Right renal pelvis (tissue), 4 donors: Measurements from ENCODE around the gene DDX59. TPM values are rescaled to one million over a fixed set of nuclear protein-coding genes. Genes with fewer than 3 reads are reported as not detected.

Experiments
- DNase-seq, 4 donors: peaks; one replicate each; pipeline ENCODE4 v3.0.0-alpha.2; 2013; ENCODE audit warnings: low read depth in 4 of 4, low spot score in 3 of 4, missing footprints in 1 of 4
- polyA plus RNA-seq, 4 donors: library from polyadenylated mRNA; unstranded; fragments of 120-200 nt; gene quantifications; one replicate each; pipeline ENCODE4 v1.2.1, GENCODE V29; 2013; ENCODE audit not compliant: insufficient read length in 4 of 4

DDX59 gene
- polyA plus RNA-seq, 4 donors = 22.3 to 34.8 (median 31.4) TPM

DNA sequence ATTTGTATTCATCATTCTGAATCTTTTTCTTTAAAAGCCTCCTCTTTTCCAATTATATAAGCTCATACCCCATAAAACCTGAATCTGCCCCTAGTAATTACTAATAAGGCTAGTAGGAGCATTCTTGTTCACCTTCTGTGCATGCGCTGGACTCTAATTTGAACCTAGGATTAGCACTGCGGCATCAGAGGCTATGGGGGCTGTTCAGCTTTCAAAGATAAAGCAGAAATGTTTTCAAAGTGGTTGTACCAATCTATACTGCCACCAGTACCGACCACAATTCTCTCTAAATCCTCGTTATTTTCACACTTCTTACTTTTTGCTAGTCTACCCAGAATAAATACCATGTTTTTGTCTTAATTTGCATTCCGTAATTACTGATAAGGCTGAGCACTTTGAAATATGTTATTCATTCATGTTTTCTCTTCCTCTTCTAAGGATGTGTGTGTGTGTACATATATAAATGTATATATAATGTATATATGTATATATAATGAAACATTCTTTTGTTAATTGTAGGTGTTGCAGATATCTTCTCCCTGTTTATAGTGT, 1.6 kb upstream of the DDX59 start:
- no peak for DNase-seq

DNA sequence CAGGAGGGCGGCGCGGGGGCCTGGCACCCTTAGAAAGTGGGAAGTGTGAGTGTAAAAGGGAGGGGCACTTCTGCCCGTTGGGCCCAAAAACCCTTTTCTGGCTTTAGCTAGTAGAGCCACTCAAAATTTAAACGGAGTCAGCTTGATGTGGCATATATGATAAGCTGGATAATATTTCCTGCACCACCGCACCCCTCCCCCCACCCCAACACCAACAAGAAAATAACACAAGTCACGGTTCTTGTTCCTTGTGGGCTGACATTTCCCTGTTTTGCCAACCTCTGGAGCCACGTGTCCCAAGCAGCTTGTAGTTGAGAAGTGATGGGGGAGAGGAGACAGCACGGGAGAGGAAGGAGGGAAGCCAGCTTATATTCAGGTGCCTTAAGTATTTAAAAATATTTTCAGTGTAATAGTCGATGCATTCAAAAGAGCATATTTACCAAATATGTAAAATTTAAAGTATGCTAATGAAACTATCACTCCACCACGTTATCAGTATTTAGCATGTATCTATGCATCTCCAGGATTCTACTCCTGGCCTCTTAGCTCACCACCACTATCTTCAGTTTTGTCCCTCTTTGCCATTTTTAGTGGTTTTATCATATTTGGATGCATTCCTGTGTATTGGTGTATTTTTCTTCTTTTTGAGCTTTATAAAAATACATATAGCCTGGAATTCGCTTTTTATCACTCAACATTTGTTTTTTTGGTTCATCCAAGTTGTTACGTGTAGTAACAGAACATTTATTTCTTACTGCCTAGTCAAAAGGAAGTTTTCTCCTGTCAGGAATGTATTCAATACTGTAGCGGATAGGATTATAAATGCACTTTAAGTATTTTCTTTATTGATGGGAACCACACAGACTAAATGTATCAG, 773 bp upstream of the DDX59 start:
- peak in 1 of 4 donors; percentile 38 for DNase-seq

DNA sequence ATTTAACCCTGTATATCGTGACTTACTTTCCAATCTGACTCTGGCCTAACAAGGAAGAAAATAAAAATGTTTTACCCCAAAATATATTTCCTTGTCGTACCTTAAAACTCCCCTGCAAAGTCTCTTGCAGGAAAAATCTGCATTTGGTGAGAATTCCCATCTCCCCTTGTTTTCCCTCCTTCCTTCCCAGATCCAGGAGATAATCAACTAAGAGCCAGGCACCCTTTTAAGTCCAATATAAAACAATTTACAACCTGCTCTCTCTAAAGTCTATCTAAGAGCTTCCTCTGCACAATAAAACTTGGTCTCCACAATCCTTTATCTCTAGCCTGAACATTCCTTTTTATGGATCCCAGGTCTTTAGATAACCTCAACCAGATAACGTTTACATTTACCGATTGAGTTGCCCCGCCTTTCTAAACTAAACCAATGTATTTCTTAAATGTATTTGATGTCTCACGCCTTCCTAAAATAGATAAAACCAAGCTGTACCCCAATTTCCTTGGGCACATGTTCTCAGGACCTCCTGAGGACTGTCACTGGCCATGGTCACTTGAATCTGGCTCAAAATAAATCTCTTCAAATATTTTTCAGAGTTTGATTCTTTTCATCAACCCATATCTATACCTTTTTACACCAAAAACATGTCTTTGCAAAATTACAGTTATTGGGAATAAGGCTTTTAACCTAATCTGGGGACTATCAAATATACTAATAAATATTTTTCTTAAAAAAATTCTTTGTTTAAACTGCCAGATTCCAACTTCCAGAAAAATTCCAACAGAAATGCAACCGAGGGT, 993 bp downstream of the DDX59 start:
- DNase-seq = no peak

DNA sequence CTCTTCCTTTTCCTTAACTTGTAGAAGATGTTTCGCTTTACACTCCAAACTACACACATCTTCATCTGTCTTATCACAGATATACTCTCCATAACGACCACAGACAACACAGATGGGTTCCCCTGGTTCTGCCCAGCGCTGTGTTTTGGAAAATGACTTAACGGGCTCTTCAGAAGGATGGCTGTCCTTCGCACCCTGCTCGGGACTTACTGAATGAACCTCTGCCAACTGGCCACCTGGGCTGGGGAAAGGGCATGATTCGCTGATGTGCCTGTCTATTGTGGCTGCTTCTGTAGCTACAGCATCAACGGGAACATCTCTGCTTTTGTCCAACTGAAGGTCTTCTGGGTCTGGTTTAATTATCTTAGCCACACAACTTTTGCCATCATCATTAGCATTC, 3.4 kb downstream of the DDX59 start:
- no peak for DNase-seq

DNA sequence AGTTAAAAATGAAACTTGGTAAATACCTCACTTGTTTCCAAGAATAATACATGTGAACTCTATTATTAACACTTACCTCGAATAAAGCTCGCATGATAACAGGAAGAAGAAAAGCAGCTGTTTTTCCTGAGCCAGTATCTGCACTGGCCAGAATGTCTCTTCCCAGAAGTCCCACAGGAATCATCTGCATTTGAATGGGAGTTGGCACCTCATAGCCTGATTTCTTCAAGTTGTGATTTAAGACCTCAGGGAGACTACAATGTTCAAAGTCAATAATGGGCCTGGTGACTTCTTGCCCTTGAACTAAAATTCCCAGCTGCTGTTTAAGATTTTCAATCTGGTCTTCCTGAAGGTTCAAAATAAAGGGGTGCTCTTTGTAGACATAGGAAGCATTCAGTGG, 3.8 kb downstream of the DDX59 start:
- peak in 2 of 4 donors; percentile 16 to 34 for DNase-seq

DNA sequence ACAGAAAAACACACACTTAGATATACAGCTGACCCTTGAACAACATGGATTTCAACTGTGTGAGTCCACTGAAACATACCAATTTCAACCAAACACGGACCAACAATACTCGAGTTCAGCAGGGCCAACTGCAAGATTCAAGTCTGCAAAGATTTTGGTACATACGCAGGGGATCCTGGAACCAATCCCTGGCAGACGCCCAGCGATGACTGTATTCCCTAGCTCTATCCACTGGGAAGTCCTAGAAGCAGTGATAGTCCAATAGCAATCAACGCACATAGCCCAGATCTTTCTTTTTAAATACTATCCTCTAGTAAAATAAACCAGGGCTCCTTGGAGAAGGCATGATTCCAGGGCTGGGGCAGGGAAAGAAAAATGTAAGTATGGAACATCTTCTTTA, 9.0 kb downstream of the DDX59 start:
- no peak for DNase-seq

DNA sequence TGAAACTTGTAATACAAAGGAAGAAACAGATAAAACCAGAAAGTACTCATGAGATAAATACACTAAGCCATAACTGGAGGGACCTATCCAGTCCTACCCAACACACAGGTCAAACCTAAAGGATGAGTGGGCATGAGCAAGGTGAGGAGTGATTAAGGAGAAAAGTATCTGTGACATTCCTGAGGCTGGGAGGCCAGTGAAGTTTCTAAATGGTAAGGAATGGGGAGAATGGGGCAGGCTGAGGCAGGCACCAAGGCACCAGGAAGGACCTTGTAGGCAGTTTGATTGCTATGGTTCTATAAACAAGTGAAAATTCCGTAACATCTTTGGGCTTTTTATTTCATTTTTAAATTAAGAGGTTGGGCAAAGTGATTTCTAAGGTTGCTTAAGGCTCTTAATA, 10.4 kb downstream of the DDX59 start:
- no peak for DNase-seq

DNA sequence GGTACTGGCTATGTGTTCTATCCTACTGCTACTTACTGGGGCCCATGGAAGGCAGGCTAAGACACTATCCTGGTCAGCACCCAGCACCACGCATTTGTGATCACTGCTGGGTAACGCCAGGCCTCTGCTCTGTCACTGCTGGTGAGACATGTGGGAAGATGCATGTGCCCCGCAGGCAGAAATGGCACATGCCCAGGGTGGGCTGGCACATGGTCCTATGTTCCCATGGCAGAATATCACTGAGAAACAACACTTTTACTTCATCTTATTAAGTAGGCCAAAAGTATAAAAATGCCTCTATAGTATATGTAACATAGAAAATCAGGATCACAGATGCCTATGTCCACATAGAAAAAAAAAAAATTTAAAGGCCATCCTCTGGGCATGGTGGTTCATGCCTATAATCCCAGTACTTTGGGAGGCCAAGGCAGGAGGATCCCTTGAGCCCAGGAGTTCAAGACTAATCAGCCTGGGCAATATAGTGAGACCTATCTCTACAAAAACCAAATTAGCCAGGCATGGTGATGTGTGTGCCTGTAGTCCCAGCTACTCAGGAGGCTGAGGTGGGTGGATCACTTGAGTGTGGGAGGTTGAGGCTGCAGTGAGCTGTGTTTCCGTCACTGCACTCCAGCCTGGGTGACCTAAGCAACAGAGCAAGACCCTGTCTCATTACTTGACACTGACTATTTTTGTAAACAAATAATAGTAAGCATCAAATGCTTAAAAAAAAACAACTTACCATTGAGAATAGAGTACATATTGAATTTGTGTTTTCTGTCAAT, 11.5 kb downstream of the DDX59 start:
- no peak for DNase-seq

DNA sequence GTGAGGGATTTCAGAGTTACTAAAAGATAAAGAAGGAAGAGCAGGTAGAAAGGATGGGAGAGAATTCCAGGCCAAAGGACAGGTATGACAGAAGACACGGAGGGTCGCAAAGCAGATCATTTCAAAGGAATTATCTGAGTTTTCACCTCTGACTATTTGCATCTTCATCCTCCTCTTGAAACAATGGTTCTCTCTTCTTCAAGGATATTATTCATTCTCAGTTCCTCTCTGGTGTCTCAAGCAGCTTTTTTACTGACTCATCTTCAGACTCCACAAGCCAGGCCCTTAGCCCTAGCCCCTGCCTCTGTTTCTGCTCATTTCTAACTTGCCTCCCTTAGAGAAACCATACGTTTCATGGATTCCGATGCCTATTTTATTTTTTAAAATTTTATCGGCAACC, 15.0 kb downstream of the DDX59 start:
- no peak for DNase-seq

DNA sequence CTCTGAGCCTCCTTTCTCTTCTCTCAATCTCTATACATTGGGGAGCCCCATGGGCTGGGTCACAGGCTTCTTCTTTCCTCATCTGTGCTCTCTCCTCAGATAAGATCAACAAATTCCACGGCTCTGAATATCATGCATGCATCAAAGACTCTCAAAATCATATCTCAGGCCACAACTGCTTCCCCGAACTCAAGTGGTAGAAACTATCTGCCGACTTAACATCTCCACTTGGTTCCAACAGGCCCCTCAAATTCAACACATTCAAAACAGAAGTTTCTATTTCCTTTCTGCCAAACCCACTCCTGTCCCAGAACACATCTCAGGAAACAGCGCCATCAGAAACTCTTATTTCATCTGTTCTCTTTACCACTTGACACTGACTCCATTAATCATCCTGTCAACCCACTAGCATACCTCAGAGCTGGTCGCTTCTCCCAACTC, 16.7 kb downstream of the DDX59 start:
- DNase-seq = no peak

DNA sequence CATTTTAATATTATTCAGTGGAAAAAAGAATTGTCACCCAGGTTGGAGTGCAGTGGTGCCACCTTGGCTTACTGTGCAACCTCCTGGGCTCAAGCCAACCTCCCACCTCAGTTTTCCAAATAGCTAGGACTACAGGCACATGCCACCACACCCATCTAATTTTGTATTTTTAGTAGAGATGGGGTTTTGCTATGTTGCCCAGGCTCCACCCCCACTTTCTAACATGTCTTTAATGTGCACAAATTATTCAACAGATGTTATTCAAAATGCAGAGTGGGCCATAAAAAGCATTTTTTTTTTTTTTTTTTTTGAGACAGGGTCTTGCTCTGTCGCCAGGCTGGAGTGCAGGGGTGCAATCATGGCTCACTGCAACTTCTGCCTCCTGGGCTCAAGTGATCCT, 17.3 kb downstream of the DDX59 start:
- DNase-seq = no peak

DNA sequence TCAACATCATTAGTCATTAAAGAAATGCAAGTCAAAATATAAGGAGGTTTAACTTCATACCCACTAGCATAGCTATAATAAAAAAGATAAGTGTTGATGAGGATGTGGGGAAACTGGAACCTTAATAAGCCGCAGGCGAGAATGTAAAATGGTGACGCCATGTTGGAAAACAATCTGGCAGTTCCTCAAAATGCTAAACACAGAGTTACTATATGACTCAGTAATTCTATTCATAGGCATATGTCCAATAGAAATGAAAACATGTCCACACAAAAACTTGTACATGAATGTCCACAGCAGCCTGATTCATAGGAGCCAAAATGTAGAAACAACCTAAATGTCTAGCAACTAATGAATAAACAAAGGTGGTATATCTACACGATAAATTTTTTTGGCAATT, 23.2 kb downstream of the DDX59 start:
- DNase-seq = no peak

DNA sequence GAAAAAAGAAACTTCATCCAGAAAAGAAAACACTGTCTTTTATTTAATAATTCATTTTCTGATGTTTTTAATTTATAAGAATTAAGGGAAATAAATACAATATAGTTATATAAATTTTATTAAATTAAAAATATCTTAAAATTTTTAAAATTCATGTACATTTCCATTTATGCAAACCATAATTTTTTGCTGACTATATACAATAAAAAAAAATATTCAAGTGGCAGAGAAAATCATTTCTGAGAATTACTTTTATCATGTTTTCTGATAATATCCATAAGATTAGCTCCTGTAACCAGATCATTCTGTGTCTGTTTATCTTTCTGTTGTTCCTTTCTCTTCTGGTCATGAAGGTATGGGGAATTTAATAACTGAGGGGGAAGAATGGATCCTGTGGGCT, 25.7 kb downstream of the DDX59 start:
- no peak for DNase-seq

DNA sequence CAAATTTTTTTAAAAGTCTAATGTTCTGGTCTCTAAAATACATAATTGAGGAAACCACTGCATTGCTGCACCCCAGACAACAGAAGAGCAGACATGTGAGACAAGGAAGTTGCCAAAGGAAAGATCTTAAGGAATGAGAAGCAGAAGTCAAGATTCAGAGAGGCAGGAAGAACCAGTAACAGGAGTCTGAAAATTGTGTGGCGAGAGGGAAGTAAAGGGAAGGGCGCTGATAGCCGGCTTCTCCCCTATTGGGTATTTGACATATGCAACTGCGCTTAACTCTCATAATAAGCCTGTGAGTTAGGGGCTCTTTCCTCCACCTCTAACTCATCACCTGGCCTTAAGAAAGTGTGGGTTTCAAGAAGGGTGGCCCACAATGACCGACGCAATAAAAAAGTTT, 27.2 kb downstream of the DDX59 start:
- no peak for DNase-seq

DNA sequence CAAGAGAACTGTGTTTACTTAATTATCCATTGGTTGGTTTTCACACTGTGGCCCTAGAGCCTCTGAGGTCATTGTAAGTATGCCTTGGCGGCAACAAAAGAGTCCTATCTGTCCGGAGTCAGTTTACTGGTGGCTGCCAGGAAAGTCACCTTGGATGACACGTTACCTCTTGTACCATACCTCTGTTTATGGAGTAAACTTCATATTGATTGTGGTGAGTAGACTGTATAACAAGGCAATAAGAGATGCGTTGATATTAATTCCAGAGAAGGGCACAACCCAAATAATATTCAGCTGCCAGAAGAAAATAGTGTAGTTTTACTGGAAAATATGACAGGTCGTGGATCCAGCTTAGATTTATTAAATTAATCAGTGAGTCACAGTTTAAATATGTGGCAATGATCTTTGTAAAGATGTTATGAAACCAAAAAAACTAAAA, 28.7 kb downstream of the DDX59 start:
- no peak for DNase-seq

DNA sequence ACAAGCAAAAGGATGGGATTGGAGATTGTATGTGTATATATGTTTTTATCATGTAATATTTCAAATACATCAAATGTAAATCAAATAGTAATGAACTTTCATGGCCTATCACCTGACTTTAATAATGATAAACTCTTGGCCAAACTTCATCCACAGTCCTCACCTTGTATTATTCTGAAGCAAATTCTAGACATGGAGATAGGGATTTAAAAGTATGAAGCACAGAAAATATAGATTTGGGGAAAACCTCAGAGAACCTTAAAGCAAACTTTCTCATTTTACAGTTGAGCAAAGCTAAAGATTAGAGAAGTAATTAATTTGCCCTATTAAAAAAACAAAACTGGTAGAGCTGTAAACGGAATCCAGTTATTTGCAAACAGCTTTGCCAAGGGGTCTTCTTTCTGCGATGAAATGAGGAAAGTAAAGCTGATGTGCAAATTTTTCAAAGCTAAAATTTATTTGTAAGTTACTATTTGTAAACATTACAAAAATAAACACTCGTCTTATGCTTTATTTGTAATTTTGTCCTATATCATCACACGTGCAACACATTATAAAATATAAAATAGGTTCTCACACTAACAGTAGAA, 29.2 kb downstream of the DDX59 start:
- no peak for DNase-seq

DNA sequence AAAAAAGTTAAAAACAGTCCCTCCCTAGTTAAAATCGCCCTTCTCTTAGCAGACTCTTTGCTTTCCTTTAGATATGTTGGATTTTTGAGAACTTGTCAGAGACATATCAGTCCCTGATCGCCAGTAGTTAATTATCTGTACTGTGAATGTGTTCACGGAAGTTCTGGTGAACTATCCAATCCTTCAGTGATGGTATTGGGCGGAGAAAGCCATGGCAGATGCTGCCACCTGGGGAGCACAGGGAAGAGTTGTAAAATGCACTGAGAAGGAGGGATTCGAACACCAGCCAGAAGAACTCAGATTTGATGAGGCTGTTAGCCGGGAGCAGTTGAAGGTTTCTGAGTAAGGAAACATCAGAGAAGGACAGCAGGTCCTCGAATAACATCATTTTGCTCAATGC, 31.6 kb downstream of the DDX59 start:
- DNase-seq = no peak

DNA sequence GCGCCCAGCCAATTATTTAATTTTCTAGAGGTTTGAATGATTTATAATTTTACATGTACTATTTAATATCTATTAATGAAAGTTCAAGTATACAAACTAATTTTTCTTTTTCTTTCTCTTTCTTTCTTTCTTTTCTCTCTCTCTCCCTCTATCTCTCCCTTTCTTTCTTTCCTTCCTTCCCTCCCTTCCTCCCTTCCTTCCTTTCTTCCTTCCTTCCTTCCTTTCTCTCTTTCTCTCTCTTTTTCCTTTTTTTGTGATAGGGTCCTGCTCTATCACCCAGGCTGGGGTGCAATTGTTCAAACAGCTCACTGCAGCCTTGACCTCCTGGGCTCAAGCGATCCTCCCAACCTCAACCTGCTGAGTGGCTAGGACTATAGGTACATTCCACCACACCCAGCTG, 33.0 kb downstream of the DDX59 start:
- DNase-seq = no peak

DNA sequence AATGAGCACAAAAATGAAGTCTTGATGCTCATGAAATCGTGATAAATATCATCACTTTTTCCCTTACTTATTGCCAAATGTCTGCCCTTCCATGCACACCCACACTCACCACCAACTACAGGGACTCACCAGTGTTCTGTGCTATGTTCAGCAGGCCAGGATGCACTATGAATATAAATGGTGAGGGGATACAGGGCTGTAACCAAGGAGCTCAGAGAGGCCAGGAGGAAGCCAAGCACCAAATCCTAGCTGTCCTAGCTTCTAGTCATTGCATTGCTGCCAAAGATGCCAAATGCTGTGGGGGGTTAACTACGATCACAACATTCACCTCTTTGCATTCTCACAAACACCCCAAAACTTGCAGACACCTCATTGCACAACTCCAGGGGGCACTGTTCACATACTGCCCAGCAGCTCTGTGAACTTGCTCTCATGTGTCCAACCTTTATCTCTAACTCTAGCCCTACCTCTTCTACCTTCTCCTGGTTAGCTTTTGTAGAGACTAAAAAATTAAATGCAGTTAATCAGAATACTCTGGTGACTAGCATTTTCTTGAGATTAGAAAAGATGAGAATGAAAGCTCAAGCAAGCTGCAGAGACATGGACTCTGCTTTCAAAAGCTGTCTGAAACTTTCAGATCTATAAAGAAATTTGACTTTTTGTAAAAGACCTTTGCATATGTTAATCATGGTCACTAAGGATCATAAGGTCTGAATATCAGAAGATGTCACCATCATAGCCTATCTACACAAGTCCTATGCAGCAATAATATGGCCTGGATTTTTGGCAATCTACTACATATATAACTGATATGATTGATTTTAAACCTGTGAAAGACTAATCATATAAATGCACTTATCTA, 35.2 kb downstream of the DDX59 start:
- no peak for DNase-seq
